GM12872 (cell line): ENCODE results near the gene COL28A1.

Experiments used
- TF ChIP-seq, protein P1 (sequence below): IDR thresholded peaks from 3 replicates; pipeline ENCODE4 v1.5.1; 2011; ENCODE audit warnings: low read depth, mild to moderate bottlenecking, low read length, moderate library complexity; ENCODE audit not compliant: insufficient read depth

The COL28A1 gene

DNA sequence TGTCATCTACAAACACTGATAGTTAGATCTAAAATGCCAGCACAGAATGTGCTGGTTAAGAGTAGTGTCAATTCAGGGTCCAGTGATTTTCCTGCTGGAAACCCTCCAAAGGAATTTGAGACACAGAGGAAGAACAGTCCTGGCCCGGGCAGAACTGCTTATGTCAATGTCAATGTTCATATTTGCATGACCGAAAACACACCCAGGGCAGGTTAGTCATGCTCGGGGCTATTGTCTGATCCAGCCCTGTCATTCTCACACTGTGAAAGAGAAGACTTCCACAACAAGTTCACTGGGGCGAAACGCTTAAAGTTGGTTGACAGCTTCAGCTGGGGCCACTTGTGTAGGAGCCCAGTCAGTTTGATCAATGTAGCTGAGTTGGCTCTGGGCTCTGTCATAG is 214.0 kb downstream of the COL28A1 start:
- TF ChIP-seq, protein P1, sequence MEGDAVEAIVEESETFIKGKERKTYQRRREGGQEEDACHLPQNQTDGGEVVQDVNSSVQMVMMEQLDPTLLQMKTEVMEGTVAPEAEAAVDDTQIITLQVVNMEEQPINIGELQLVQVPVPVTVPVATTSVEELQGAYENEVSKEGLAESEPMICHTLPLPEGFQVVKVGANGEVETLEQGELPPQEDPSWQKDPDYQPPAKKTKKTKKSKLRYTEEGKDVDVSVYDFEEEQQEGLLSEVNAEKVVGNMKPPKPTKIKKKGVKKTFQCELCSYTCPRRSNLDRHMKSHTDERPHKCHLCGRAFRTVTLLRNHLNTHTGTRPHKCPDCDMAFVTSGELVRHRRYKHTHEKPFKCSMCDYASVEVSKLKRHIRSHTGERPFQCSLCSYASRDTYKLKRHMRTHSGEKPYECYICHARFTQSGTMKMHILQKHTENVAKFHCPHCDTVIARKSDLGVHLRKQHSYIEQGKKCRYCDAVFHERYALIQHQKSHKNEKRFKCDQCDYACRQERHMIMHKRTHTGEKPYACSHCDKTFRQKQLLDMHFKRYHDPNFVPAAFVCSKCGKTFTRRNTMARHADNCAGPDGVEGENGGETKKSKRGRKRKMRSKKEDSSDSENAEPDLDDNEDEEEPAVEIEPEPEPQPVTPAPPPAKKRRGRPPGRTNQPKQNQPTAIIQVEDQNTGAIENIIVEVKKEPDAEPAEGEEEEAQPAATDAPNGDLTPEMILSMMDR, result no peak

DNA sequence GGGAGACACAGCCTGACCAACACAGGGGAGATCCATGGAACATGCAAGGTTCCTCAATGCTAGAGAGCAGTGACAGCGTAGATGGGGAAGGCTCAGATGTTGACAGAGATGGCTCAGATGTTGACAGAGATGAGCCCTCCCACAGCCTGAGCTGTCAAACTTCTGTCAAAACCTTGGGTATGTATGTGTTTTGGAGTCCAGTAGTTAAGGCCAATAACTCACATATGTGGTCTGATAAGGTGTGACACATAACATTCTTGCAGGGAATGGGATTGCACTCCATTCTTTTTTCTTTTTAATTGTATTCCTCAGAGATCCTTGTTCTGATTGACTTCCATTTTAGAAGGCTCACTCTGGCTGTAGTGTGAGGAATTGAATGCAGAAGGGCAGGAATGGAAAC is 217.1 kb downstream of the COL28A1 start:
- TF ChIP-seq, protein P1, result no peak

- TF ChIP-seq, protein P1, result no peak
Measured at GRCh38 chr7:7317850-7318249, 217.8 kb downstream of the COL28A1 start.

- TF ChIP-seq, protein P1, result no peak
Measured at GRCh38 chr7:7315851-7316250, 219.8 kb downstream of the COL28A1 start.

DNA sequence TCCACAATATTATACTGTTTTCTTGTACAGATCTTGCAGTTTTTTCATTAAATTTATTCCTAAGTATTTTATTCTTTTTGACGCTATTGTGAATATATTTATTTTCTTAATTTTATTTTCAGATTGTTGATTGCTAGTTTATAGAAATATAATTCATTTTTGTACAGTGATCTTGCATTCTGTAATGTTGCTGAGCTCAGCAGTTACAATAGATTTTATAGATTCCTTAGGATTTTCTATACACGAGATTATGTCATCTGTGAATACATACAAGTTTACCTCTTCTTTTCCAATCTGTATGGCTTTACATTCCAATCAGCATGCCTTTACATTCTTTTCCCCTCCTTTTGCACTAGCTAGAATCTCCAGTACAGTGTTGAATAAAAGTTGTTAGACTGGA is 223.3 kb downstream of the COL28A1 start:
- TF ChIP-seq, protein P1, result no peak

- TF ChIP-seq, protein P1, result no peak
Measured at GRCh38 chr7:7311001-7311400, 224.7 kb downstream of the COL28A1 start.

DNA sequence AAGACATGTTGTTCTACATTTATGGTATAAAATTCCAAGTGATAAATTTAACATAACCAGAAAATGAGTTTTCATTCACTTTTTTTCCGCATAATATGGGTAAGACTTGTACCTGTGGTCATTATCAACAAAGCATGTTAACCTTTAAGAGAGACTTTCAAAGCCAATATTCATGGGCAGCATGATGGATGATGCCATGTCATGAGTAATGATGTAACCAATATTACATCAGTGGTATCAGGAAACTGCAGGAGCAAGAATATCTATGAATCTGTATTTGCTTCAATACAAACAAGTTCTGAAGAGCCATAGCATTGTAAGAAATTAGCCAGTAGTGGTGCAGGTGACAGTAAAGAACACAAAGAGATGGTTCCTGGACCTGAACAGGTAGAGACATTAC is 226.5 kb downstream of the COL28A1 start:
- TF ChIP-seq, protein P1, result no peak
